ENCODE measurements around the gene PTPRK.

DNA sequence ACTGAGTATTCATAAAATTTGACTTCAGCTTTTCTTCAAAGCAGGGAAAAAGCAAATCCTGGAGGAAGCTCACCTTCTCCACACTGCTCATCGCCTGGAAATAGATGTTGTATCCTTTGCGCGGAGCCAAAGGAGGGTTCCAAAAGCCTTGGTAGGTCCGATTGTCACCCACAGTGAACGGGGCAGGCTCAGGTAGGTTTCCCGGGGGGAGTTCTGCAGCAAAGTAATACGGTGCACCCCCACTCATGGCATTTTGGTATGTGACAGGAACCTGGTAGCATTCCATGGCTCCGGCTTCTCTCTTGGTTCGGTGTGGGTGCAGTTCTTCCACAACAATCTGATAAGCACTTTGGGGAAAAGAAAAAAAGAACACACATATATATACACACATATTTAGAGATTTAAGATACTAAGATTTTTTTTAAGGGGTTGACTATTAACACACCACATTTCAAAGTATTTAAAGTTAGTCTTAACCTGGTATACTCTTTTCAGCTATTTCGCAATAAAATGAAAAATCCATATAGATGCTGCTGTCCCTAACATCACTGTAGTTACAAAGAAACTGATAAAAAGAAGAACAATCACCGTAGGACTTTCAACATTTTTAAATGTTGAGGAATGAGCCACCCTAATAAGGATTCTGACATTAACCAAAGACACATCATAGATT is 452.8 kb downstream of the PTPRK start:
- TF ChIP-seq, protein P1, sequence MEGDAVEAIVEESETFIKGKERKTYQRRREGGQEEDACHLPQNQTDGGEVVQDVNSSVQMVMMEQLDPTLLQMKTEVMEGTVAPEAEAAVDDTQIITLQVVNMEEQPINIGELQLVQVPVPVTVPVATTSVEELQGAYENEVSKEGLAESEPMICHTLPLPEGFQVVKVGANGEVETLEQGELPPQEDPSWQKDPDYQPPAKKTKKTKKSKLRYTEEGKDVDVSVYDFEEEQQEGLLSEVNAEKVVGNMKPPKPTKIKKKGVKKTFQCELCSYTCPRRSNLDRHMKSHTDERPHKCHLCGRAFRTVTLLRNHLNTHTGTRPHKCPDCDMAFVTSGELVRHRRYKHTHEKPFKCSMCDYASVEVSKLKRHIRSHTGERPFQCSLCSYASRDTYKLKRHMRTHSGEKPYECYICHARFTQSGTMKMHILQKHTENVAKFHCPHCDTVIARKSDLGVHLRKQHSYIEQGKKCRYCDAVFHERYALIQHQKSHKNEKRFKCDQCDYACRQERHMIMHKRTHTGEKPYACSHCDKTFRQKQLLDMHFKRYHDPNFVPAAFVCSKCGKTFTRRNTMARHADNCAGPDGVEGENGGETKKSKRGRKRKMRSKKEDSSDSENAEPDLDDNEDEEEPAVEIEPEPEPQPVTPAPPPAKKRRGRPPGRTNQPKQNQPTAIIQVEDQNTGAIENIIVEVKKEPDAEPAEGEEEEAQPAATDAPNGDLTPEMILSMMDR (conservative IDR thresholded peaks at IDR 0.05; ENCODE audit: low read depth, low read length) = no peak
- TF ChIP-seq EZH2phosphoT487 (IDR thresholded peaks at IDR 0.05; ENCODE audit: borderline replicate concordance, low read length) = no peak

All from PC-3 (cell line).